ENCODE measurements around the gene SPEF2. TPM values are rescaled to one million over a fixed set of nuclear protein-coding genes. Genes with fewer than 3 reads are reported as not detected.

SPEF2 gene
- total RNA-seq, 1 experiment from 2014 or later = 0.87 TPM

DNA sequence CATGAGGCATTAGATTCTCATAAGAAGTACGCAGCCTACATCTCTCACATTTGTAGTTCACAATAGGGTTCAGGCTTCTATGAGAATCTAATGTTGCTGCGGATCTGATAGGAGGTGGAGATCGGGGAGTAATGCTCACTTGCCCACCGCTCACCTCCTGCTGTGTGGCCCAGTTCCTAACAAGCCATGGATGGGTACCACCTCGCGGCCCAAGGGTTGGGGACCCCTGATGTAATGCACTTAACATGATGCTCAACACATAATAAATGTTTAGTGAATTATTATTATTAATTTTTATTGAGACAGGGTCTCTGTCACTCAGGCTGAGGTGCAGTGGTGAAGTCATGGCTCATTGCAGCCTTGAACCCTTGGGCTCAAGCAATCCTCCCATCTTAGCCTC is 134.3 kb downstream of the SPEF2 start:
- in situ Hi-C loops (cut with HindIII; ENCODE audit: low pct_unique_long_range_greater_than_20kb, low sequenced_read_pairs) = no loop called here
- TF ChIP-seq SIN3A (IDR thresholded peaks at IDR 0.05; ENCODE audit: borderline replicate concordance, insufficient read depth, low read depth, low read length) (no peak), POLR2AphosphoS5 (IDR thresholded peaks at IDR 0.05; ENCODE audit: low read depth, low read length) (no peak), REST (IDR thresholded peaks at IDR 0.05; ENCODE audit: insufficient read depth in 1 of 2, low read depth in 2 of 2, low read length in 1 of 2) (no peak), TCF7L2 (IDR thresholded peaks at IDR 0.05; ENCODE audit: low read depth, low read length) (no peak)
- TF ChIP-seq, protein P1, sequence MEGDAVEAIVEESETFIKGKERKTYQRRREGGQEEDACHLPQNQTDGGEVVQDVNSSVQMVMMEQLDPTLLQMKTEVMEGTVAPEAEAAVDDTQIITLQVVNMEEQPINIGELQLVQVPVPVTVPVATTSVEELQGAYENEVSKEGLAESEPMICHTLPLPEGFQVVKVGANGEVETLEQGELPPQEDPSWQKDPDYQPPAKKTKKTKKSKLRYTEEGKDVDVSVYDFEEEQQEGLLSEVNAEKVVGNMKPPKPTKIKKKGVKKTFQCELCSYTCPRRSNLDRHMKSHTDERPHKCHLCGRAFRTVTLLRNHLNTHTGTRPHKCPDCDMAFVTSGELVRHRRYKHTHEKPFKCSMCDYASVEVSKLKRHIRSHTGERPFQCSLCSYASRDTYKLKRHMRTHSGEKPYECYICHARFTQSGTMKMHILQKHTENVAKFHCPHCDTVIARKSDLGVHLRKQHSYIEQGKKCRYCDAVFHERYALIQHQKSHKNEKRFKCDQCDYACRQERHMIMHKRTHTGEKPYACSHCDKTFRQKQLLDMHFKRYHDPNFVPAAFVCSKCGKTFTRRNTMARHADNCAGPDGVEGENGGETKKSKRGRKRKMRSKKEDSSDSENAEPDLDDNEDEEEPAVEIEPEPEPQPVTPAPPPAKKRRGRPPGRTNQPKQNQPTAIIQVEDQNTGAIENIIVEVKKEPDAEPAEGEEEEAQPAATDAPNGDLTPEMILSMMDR (IDR thresholded peaks at IDR 0.05) = no peak
- Histone ChIP-seq H3K36me3 (ENCODE audit: control insufficient read depth, insufficient read depth, low read length) (no peaks in the 10 kb centered on the region), H3K4me1 (ENCODE audit: control insufficient read depth, insufficient read depth, low read length) (no peaks in the 10 kb centered on the region), H3K4me3 (ENCODE audit: low read depth in 2 of 2, low read length in 2 of 2) (no peak overlapping the region), H3K27ac (ENCODE audit: low read length) (no peak overlapping the region), H3K9me3 (ENCODE audit: control insufficient read depth, insufficient read depth, low read depth, low read length) (no peaks in the 10 kb centered on the region), H3K27me3 (ENCODE audit: control insufficient read depth, insufficient read depth, low read length) (no peaks in the 10 kb centered on the region)
- CTCF ChIA-PET = no interaction called here
- no peak for ATAC-seq
- POLR2A ChIA-PET = no interaction called here
- no peak for DNase-seq (ENCODE audit: low read depth, low spot score)
- BruUV-seq (replicated peaks) = no TSS peak
- intact Hi-C loops (cut with micrococcal nuclease; ENCODE audit: unreplicated experiment) = no loop called here

DNA sequence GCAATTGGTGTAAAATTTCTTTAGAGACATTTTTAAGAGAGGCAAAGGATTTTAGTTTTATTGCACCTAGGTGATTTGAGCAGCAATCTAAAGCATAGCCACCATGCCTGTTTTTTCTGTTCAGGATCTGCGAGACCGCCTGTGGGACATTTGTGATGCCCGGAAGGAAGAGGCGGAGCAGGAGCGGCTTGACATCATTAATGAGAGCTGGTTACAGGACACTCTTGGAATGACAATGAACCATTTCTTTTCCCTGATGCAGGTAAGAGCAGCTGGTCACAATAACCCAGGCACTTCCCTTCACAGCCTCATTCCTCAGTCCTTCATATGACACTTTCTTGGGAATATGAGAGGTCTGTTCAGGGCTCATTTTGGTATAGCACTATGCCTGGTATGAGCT is 135.8 kb downstream of the SPEF2 start:
- intact Hi-C loops (cut with micrococcal nuclease; ENCODE audit: unreplicated experiment) = no loop called here
- Histone ChIP-seq H3K4me1 (ENCODE audit: control insufficient read depth, insufficient read depth, low read length) (no peaks in the 10 kb centered on the region), H3K27ac (ENCODE audit: low read length) (no peak overlapping the region), H3K9me3 (ENCODE audit: control insufficient read depth, insufficient read depth, low read depth, low read length) (no peaks in the 10 kb centered on the region), H3K36me3 (ENCODE audit: control insufficient read depth, insufficient read depth, low read length) (no peaks in the 10 kb centered on the region), H3K27me3 (ENCODE audit: control insufficient read depth, insufficient read depth, low read length) (no peaks in the 10 kb centered on the region), H3K4me3 (ENCODE audit: low read depth in 2 of 2, low read length in 2 of 2) (no peak overlapping the region)
- in situ Hi-C loops (cut with HindIII; ENCODE audit: low pct_unique_long_range_greater_than_20kb, low sequenced_read_pairs) = no loop called here
- CTCF ChIA-PET = no interaction called here
- no peak for ATAC-seq
- POLR2A ChIA-PET = interaction anchor here (0.6 kb wide), 1 partner anchor 156 kb away, joined by 6 read pairs; no protein-coding TSS in a partner anchor
- DNase-seq (ENCODE audit: low read depth, low spot score) = no peak
- TF ChIP-seq TCF7L2 (IDR thresholded peaks at IDR 0.05; ENCODE audit: low read depth, low read length) (no peak), REST (IDR thresholded peaks at IDR 0.05; ENCODE audit: insufficient read depth in 1 of 2, low read depth in 2 of 2, low read length in 1 of 2) (no peak), POLR2AphosphoS5 (IDR thresholded peaks at IDR 0.05; ENCODE audit: low read depth, low read length) (no peak), SIN3A (IDR thresholded peaks at IDR 0.05; ENCODE audit: borderline replicate concordance, insufficient read depth, low read depth, low read length) (no peak)
- TF ChIP-seq, protein P1 (IDR thresholded peaks at IDR 0.05) = no peak
- BruUV-seq (replicated peaks) = no TSS peak
